SK-N-SH (cell line): ENCODE measurements around the gene ABHD17C. TPM values are rescaled to one million over a fixed set of nuclear protein-coding genes. Genes with fewer than 3 reads are reported as not detected.

ENCODE experiments used
- CTCF ChIA-PET: fragments of 300-600, 350-600 bp; formaldehyde crosslinking; extraction: SDS; loops from one replicate; lab custom pipeline; 2021; lab: Yijun Ruan, JAX
- POLR2A ChIA-PET: fragments of 350-600 bp; sonication (Branson Sonifier 250); formaldehyde crosslinking; extraction: SDS; loops from one replicate; lab custom pipeline; 2020; ENCODE audit warnings: antibody characterized with exemption, inconsistent platforms; lab: Yijun Ruan, JAX
- DNase-seq: peaks from one replicate; pipeline ENCODE4 v3.0.0; 2012
- H2AFZ ChIP-seq: fragments of 200-600 bp; sonication (generic); 2 replicates; pipeline ENCODE4 v1.8.1; 2016; ENCODE audit warnings: antibody characterized with exemption, mild to moderate bottlenecking, low read depth
- H3F3A ChIP-seq: fragments of 200-600 bp; sonication (generic); replicated peaks from 2 replicates; pipeline ENCODE3; 2016; ENCODE audit warnings: antibody characterized with exemption, mild to moderate bottlenecking; ENCODE audit not compliant: insufficient read depth
- H3K27ac ChIP-seq, 2 experiments: fragments of 200-500 bp in 1 of 2; fragments of 200-600 bp in 1 of 2; sonication (Bioruptor generic) in 1 of 2; sonication (generic), shearing (Covaris generic) in 1 of 2; 2 replicates each; pipeline versions ENCODE4 v1.5.1 to v1.6.1; 2014 to 2016; ENCODE audit warnings: low read depth in 2 of 2, inconsistent platforms in 1 of 2, low read length in 1 of 2, mild to moderate bottlenecking in 1 of 2, mixed read lengths in 1 of 2
- H3K27me3 ChIP-seq: fragments of 200-600 bp; sonication (generic), shearing (Covaris generic); 2 replicates; pipeline ENCODE4 v1.6.1; 2016; ENCODE audit warnings: mixed run types; ENCODE audit not compliant: insufficient read depth
- H3K36me3 ChIP-seq, 2 experiments: fragments of 200-500 bp in 1 of 2; fragments of 200-600 bp in 1 of 2; sonication (Bioruptor generic) in 1 of 2; sonication (generic) in 1 of 2; replicated peaks in 1 of 2; 2 replicates each; pipeline versions ENCODE3 to v1.5.1; 2014 to 2016; ENCODE audit warnings: low read length in 1 of 2, mild to moderate bottlenecking in 1 of 2; ENCODE audit not compliant: insufficient read depth in 2 of 2, control insufficient read depth in 1 of 2
- H3K4me1 ChIP-seq, 2 experiments: fragments of 200-500 bp in 1 of 2; fragments of 200-600 bp in 1 of 2; sonication (Bioruptor generic) in 1 of 2; sonication (generic), shearing (Covaris generic) in 1 of 2; 2 replicates each; pipeline versions ENCODE4 v1.5.1 to v1.6.1; 2014 to 2016; ENCODE audit warnings: low read depth in 1 of 2, low read length in 1 of 2, mixed run types in 1 of 2; ENCODE audit not compliant: insufficient read depth in 2 of 2, control insufficient read depth in 1 of 2
- H3K4me2 ChIP-seq: fragments of 200-600 bp; sonication (generic), shearing (Covaris generic); 2 replicates; pipeline ENCODE4 v1.6.1; 2017; ENCODE audit warnings: mixed run types
- H3K4me3 ChIP-seq, 2 experiments: fragments of 200-500 bp in 1 of 2; fragments of 200-600 bp in 1 of 2; sonication (Bioruptor generic) in 1 of 2; sonication (generic), shearing (Covaris generic) in 1 of 2; 2 replicates each; pipeline versions ENCODE4 v1.5.1 to v1.8.1; 2014 to 2016; ENCODE audit warnings: low read depth in 2 of 2, inconsistent platforms in 1 of 2, low read length in 1 of 2, mild to moderate bottlenecking in 1 of 2, mixed read lengths in 1 of 2, moderate library complexity in 1 of 2
- H3K79me2 ChIP-seq: fragments of 200-600 bp; sonication (generic); 2 replicates; pipeline ENCODE4 v1.8.1; 2017; ENCODE audit warnings: mild to moderate bottlenecking; ENCODE audit not compliant: insufficient read depth
- H3K9ac ChIP-seq: fragments of 200-600 bp; sonication (generic); 2 replicates; pipeline ENCODE4 v1.6.1; 2017; ENCODE audit warnings: mixed run types
- H3K9me2 ChIP-seq: fragments of 200-600 bp; sonication (generic); 2 replicates; pipeline ENCODE4 v1.6.1; 2017; ENCODE audit warnings: mixed run types
- H3K9me3 ChIP-seq: fragments of 200-600 bp; sonication (generic); 2 replicates; pipeline ENCODE4 v1.6.1; 2017; ENCODE audit warnings: mixed run types, mild to moderate bottlenecking, moderate library complexity
- H4K20me1 ChIP-seq: fragments of 200-600 bp; sonication (generic); 2 replicates; pipeline ENCODE4 v1.6.1; 2017; ENCODE audit warnings: mild to moderate bottlenecking, mixed run types; ENCODE audit not compliant: insufficient read depth
- CHD2 ChIP-seq: fragments of 150-350 bp; IDR thresholded peaks from 2 replicates; pipeline ENCODE4 v1.6.1; 2018; ENCODE audit warnings: low read length; ENCODE audit not compliant: partially characterized antibody
- ELF1 ChIP-seq: IDR thresholded peaks from 2 replicates; pipeline ENCODE4 v1.4.0; 2012
- EP300 ChIP-seq, 2 experiments: IDR thresholded peaks; 2 replicates each; pipeline versions ENCODE4 v1.4.0 to v1.6.1; 2012; ENCODE audit warnings: borderline replicate concordance in 1 of 2, low read depth in 1 of 2, low read length in 1 of 2
- EZH2phosphoT487 ChIP-seq: fragments of 200-600 bp; sonication (generic); IDR thresholded peaks from 2 replicates; pipeline ENCODE4 v1.6.1; 2017; ENCODE audit warnings: low read depth, mixed run types, mild to moderate bottlenecking, antibody characterized with exemption, moderate library complexity, borderline replicate concordance
- FOSL2 ChIP-seq: IDR thresholded peaks from 2 replicates; pipeline ENCODE4 v1.4.0; 2012; ENCODE audit warnings: low read depth, mild to moderate bottlenecking, moderate library complexity, borderline replicate concordance
- GABPA ChIP-seq: IDR thresholded peaks from 2 replicates; pipeline ENCODE4 v1.4.0; 2012; ENCODE audit warnings: low read depth, mild to moderate bottlenecking
- GATA2 ChIP-seq: sonication (generic); formaldehyde crosslinking; IDR thresholded peaks from 2 replicates; pipeline ENCODE4 v1.5.0; 2020; ENCODE audit warnings: mild to moderate bottlenecking, missing genetic modification reagents
- NFIC ChIP-seq: IDR thresholded peaks from 2 replicates; pipeline ENCODE4 v1.4.0; 2012; ENCODE audit warnings: borderline replicate concordance
- PBX3 ChIP-seq: IDR thresholded peaks from 2 replicates; pipeline ENCODE4; 2012
- REST ChIP-seq: IDR thresholded peaks from 2 replicates; pipeline ENCODE4 v1.6.1; 2012; ENCODE audit warnings: mild to moderate bottlenecking, low read depth, low read length, moderate library complexity
- RFX5 ChIP-seq: IDR thresholded peaks from 2 replicates; pipeline ENCODE4 v1.6.1; 2012; ENCODE audit warnings: mild to moderate bottlenecking, improper control_type of control experiment, low read length
- TCF12 ChIP-seq: IDR thresholded peaks from 2 replicates; pipeline ENCODE4 v1.4.0; 2012
- TEAD4 ChIP-seq: IDR thresholded peaks from 2 replicates; pipeline ENCODE4 v1.4.0; 2012; ENCODE audit warnings: mild to moderate bottlenecking, borderline replicate concordance; ENCODE audit not compliant: insufficient read depth
- YY1 ChIP-seq: IDR thresholded peaks from 2 replicates; pipeline ENCODE4 v1.4.0; 2012; ENCODE audit warnings: low read depth, mild to moderate bottlenecking
- WGBS: methylation state at CpG from one replicate; pipeline ENCODE4 v1.1.6; 2017; ENCODE audit warnings: low lambda C conversion rate; 5-methylcytosine and 5-hydroxymethylcytosine counted together
- polyA plus RNA-seq, 3 experiments: library from polyadenylated mRNA; depleted of rRNA; stranded (reverse); fragments of >200 nt; gene quantifications; 2 replicates each; pipeline ENCODE4 v1.2.3, GENCODE V29; 2012
- TF ChIP-seq, protein P1 (sequence below): fragments of 150-350 bp; IDR thresholded peaks from 2 replicates; pipeline ENCODE4 v1.6.1; 2016; ENCODE audit warnings: mild to moderate bottlenecking, low read depth, low read length
- TF ChIP-seq, protein P2 (sequence below): IDR thresholded peaks from 2 replicates; pipeline ENCODE4 v1.4.0; 2012; ENCODE audit warnings: low read depth, borderline replicate concordance
- TF ChIP-seq, protein P3 (sequence below): IDR thresholded peaks from 2 replicates; pipeline ENCODE4 v1.4.0; 2012; ENCODE audit warnings: low read depth, borderline replicate concordance
- TF ChIP-seq, protein P4 (sequence below): IDR thresholded peaks from 2 replicates; pipeline ENCODE4 v1.4.0; 2012; ENCODE audit warnings: low read depth

Gene ABHD17C
- polyA plus RNA-seq, 1 of the 3 experiments (the other 2 are of a cell fraction): 11.7 TPM

GRCh38 chr15:80787316-80787715 is 92.2 kb downstream of the ABHD17C start:
- no peaks in the 10 kb centered on the region for H3K27me3 ChIP-seq
- no peak overlapping the region for H3K9ac ChIP-seq
- POLR2A ChIA-PET: no interaction called here
- no peaks in the 10 kb centered on the region for H3K9me2 ChIP-seq
- no peaks in the 10 kb centered on the region for H3K79me2 ChIP-seq
- TF ChIP-seq TEAD4 (no peak), EZH2phosphoT487 (no peak), GATA2 (no peak), TCF12 (no peak), REST (no peak), PBX3 (no peak), FOSL2 (no peak), GABPA (no peak), RFX5 (no peak), ELF1 (no peak), CHD2 (no peak), EP300 (IDR thresholded peaks at IDR 0.05; ENCODE audit: borderline replicate concordance in 1 of 2, low read depth in 1 of 2, low read length in 1 of 2) (no peak), NFIC (no peak), YY1 (no peak)
- TF ChIP-seq, protein P1, sequence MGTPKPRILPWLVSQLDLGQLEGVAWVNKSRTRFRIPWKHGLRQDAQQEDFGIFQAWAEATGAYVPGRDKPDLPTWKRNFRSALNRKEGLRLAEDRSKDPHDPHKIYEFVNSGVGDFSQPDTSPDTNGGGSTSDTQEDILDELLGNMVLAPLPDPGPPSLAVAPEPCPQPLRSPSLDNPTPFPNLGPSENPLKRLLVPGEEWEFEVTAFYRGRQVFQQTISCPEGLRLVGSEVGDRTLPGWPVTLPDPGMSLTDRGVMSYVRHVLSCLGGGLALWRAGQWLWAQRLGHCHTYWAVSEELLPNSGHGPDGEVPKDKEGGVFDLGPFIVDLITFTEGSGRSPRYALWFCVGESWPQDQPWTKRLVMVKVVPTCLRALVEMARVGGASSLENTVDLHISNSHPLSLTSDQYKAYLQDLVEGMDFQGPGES: no peak
- TF ChIP-seq, protein P2, sequence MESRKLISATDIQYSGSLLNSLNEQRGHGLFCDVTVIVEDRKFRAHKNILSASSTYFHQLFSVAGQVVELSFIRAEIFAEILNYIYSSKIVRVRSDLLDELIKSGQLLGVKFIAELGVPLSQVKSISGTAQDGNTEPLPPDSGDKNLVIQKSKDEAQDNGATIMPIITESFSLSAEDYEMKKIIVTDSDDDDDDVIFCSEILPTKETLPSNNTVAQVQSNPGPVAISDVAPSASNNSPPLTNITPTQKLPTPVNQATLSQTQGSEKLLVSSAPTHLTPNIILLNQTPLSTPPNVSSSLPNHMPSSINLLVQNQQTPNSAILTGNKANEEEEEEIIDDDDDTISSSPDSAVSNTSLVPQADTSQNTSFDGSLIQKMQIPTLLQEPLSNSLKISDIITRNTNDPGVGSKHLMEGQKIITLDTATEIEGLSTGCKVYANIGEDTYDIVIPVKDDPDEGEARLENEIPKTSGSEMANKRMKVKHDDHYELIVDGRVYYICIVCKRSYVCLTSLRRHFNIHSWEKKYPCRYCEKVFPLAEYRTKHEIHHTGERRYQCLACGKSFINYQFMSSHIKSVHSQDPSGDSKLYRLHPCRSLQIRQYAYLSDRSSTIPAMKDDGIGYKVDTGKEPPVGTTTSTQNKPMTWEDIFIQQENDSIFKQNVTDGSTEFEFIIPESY: no peak
- TF ChIP-seq, protein P3, sequence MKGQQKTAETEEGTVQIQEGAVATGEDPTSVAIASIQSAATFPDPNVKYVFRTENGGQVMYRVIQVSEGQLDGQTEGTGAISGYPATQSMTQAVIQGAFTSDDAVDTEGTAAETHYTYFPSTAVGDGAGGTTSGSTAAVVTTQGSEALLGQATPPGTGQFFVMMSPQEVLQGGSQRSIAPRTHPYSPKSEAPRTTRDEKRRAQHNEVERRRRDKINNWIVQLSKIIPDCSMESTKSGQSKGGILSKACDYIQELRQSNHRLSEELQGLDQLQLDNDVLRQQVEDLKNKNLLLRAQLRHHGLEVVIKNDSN: no peak
- TF ChIP-seq, protein P4, sequence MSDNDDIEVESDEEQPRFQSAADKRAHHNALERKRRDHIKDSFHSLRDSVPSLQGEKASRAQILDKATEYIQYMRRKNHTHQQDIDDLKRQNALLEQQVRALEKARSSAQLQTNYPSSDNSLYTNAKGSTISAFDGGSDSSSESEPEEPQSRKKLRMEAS: no peak
- no peak overlapping the region for H3K4me2 ChIP-seq
- no peaks in the 10 kb centered on the region for H3K9me3 ChIP-seq
- H4K20me1 ChIP-seq: no peaks in the 10 kb centered on the region
- WGBS: 94% methylated on average over 3 of the region's 3 CpGs
- H3K27ac ChIP-seq: no peak overlapping the region
- peaks cover 0 to 18% of the 10 kb centered on the region in 2 experiments for H3K36me3 ChIP-seq
- H3F3A ChIP-seq: no peaks in the 10 kb centered on the region
- DNase-seq: peak; percentile 25
- H3K4me1 ChIP-seq: no peaks in the 10 kb centered on the region; a peak in 1 of 4 replicates
- no peak overlapping the region for H2AFZ ChIP-seq
- CTCF ChIA-PET: interaction anchor here (0.9 to 4.5 kb wide), 6 partner anchors 8 to 331 kb away, joined by 3 to 19 read pairs (median 9); partner anchors contain the start of gene CEMIP
- H3K4me3 ChIP-seq: no peak overlapping the region
